ENCODE results near the gene BTLA. TPM values are rescaled to one million over a fixed set of nuclear protein-coding genes. Genes with fewer than 3 reads are reported as not detected.

BTLA gene
- total and polyA plus RNA-seq, 2 of the 8 experiments (the other 6 are each of a cell fraction or from before 2014, with no cell fraction given), result not detected

- CTCF ChIA-PET (ENCODE audit: partially characterized antibody), result interaction anchor here (1.1 kb wide), 1 partner anchor 27 kb away, joined by 4 read pairs; no protein-coding TSS in a partner anchor
- 70% methylated on average over 1 of the region's 1 CpG; no CpG with 5 or more reads in 1 of the 2 experiments for WGBS, 2 experiments (ENCODE audit: extremely low coverage in 1 of 2, insufficient coverage in 1 of 2, insufficient read length in 1 of 2, insufficient replicate concordance in 2 of 2, low coverage in 1 of 2, low lambda C conversion rate in 2 of 2, missing lambda C conversion rate in 1 of 2)
- POLR2A ChIA-PET (ENCODE audit: partially characterized antibody), result no interaction called here
- no peak overlapping the region for H3K18ac ChIP-seq (ENCODE audit: extremely low read depth, low read length)
- H4K20me1 ChIP-seq (replicated peaks in 1 of 2; ENCODE audit: control insufficient read depth in 1 of 2, insufficient read depth in 2 of 2, low read length in 2 of 2), result no peaks in the 10 kb centered on the region
- H3K4me2 ChIP-seq (ENCODE audit: insufficient read depth in 1 of 2, low read depth in 2 of 2, low read length in 2 of 2), result no peak overlapping the region
- no peak overlapping the region for H3K56ac ChIP-seq (replicated peaks; ENCODE audit: insufficient read length, low read depth, low read length)
- H3K4ac ChIP-seq (replicated peaks; ENCODE audit: insufficient read length, low read depth, low read length), result no peak overlapping the region
- H4K91ac ChIP-seq (replicated peaks; ENCODE audit: insufficient read length, low read length), result no peak overlapping the region
- H3K9ac ChIP-seq (replicated peaks in 1 of 4; ENCODE audit: extremely low read depth in 1 of 4, low read depth in 3 of 4, low read length in 3 of 4), result no peak overlapping the region
- H2BK15ac ChIP-seq (ENCODE audit: low read length), result no peak overlapping the region
- H2BK12ac ChIP-seq (ENCODE audit: low read depth, low read length), result no peak overlapping the region
- no peak overlapping the region for H3K4me3 ChIP-seq (ENCODE audit: extremely low read depth in 1 of 4, insufficient read depth in 2 of 4, low read depth in 3 of 4, low read length in 4 of 4)
- no peak overlapping the region for H3K23ac ChIP-seq (ENCODE audit: insufficient read length)
- FAIRE-seq (no peak), DNase-seq (ENCODE audit: low read depth in 1 of 2, low spot score in 2 of 2) (no peak)
- H3K79me2 ChIP-seq (ENCODE audit: control insufficient read depth in 1 of 2, insufficient read depth in 2 of 2, low read length in 2 of 2), result no peaks in the 10 kb centered on the region
- no peak overlapping the region for H4K8ac ChIP-seq (ENCODE audit: extremely low read depth, insufficient read depth, low read length)
- no peak overlapping the region for H2BK120ac ChIP-seq (replicated peaks; ENCODE audit: low read depth, low read length)
- H2AK5ac ChIP-seq (ENCODE audit: low read depth, low read length), result no peak overlapping the region
- H3K9me3 ChIP-seq (ENCODE audit: insufficient read depth in 2 of 2, low read depth in 1 of 2, low read length in 1 of 2), result no peaks in the 10 kb centered on the region
- no peak overlapping the region for H2AFZ ChIP-seq (ENCODE audit: low read length)
- no peaks in the 10 kb centered on the region for H3K23me2 ChIP-seq (ENCODE audit: low read depth, low read length)
- no peaks in the 10 kb centered on the region for H3K79me1 ChIP-seq (ENCODE audit: low read depth, low read length)
- no peak overlapping the region for H2BK20ac ChIP-seq (ENCODE audit: low read length)
- H4K5ac ChIP-seq (ENCODE audit: insufficient read length, low read depth, low read length), result no peak overlapping the region
- no peak overlapping the region for H3K27ac ChIP-seq (ENCODE audit: low read depth, low read length)
- TF ChIP-seq MAX (IDR thresholded peaks at IDR 0.05) (no peak), SP1 (IDR thresholded peaks at IDR 0.05; ENCODE audit: low read depth, low read length) (no peak), TAF7 (optimal IDR thresholded peaks at IDR 0.05; ENCODE audit: borderline replicate concordance, low read depth, low read length) (no peak), CBX8 (IDR thresholded peaks at IDR 0.05; ENCODE audit: borderline replicate concordance, low read depth, low read length) (no peak), CTBP2 (IDR thresholded peaks at IDR 0.05; ENCODE audit: borderline replicate concordance, insufficient read depth, insufficient read length, low read length) (no peak), TEAD4 (IDR thresholded peaks at IDR 0.05; ENCODE audit: low read depth, low read length) (no peak), BACH1 (IDR thresholded peaks at IDR 0.05; ENCODE audit: low read length) (no peak), USF2 (IDR thresholded peaks at IDR 0.05; ENCODE audit: low read length) (no peak)
- no peaks in the 10 kb centered on the region for H3K4me1 ChIP-seq (replicated peaks in 1 of 4; ENCODE audit: control insufficient read depth in 3 of 4, insufficient read depth in 4 of 4, low read length in 3 of 4)
- H3K14ac ChIP-seq (ENCODE audit: insufficient read length), result no peak overlapping the region
- no peak overlapping the region for H2BK5ac ChIP-seq (ENCODE audit: low read depth, low read length)
- peaks cover 0 to 1% (median 0%) of the 10 kb centered on the region in 4 experiments; a peak in 1 of 7 replicates for H3K27me3 ChIP-seq (replicated peaks in 1 of 4; ENCODE audit: control insufficient read depth in 3 of 4, extremely low read depth in 1 of 4, insufficient read depth in 3 of 4, low read length in 3 of 4)
- H3K36me3 ChIP-seq (ENCODE audit: control insufficient read depth in 2 of 4, insufficient read depth in 4 of 4, low read length in 3 of 4), result no peaks in the 10 kb centered on the region
Measured at GRCh38 chr3:112492124-112492523, 7.1 kb downstream of the BTLA start.

Measured in H1 (cell line).